ENCODE results near the gene LMNTD1.
"Not testable (repeated sequence)": the region's sequence is repeated elsewhere in the genome, so short reads cannot be mapped to it uniquely, and the experiment has no call there.

The LMNTD1 gene, protein sequence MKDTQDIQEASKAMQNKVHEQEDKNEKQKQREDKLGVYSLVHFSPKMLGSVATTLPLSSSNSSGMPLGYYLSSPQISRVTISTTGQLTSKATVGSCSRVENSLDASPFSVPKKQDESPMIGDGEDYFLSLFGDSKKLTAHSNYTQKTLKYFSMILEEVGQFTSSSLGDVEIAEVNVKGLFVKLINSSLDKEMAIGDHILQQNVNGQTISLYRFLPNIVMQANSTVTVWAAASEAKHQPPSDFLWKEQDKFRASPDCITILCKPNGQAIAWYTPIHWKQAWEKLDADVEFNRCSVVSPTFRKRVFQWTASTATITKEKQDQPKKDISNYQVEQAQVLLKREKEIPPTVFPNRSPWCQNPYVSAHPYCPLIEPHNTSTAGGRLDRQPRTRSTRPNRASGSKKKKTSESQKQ

DNA sequence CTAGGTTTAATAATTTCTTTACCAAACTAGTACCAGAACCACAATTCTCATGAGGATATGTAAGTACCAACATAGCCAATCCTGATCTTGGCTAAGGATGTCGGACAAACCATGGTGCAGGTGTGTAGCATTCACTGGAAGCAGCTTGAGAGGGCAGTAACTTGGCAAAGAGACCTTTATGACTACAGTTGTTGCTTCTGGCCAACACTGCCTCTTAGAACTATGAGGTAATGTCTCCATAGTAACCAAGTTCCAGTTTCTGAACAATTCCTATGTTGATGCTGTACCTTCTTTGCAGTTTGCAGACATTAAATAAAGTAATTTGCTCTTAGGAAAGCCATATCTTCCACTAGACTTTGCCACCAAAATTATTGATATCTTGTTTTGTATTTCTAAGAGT, at the start of gene LMNTD1:
Gene LMNTD1 (minus strand): TSS at position 186 of the 400 bp plus-strand sequence. CDS start 324 bp downstream, outside the sequence.
- no peak for DNase-seq (ENCODE audit: low read depth, low spot score)
- TF ChIP-seq EZH2 (IDR thresholded peaks at IDR 0.05) (no peak), POLR2AphosphoS5 (IDR thresholded peaks at IDR 0.05; ENCODE audit: borderline replicate concordance, low read depth, low read length) (no peak), FOXP2 (optimal IDR thresholded peaks at IDR 0.05; ENCODE audit: control extremely low read depth, extremely low read length, insufficient read depth) (no peak)
- no peak within 1 kb of the TSS for H3K9ac ChIP-seq (ENCODE audit: insufficient read length)
- no peak within 1 kb of the TSS for H3K27ac ChIP-seq
- H3K4me3 ChIP-seq: no peak within 1 kb of the TSS
- no peaks in the 10 kb centered on the region for H3K36me3 ChIP-seq (ENCODE audit: insufficient read depth, low read length)
- no peaks in the 10 kb centered on the region for H3K9me3 ChIP-seq (ENCODE audit: low read depth, low read length)

- no peak overlapping the region for H3K9ac ChIP-seq (ENCODE audit: insufficient read length)
- TF ChIP-seq POLR2AphosphoS5 (IDR thresholded peaks at IDR 0.05; ENCODE audit: borderline replicate concordance, low read depth, low read length) (no peak), FOXP2 (optimal IDR thresholded peaks at IDR 0.05; ENCODE audit: control extremely low read depth, extremely low read length, insufficient read depth) (no peak), EZH2 (IDR thresholded peaks at IDR 0.05) (no peak)
- H3K4me3 ChIP-seq: no peak overlapping the region
Observed at GRCh38 chr12:25598956-25599355, 45.9 kb upstream of the LMNTD1 start.

DNA sequence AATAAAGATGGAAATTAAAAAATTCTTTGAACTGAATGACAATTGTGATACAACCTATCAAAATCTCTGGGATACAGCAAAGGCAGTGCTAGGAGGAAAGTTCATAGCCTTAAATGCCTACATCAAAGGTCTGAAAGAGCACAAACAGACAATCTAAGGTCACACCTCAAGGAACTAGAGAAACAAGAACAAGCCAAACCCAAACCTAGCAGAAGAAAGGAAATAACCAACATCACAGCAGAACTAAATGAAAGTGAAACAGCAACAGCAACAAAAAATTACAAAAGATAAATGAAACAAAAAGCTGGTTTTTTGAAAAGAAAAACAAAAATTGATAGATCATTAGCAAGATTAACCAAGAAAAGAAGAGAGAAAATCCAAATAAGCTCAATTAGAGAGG, 42.4 kb upstream of the LMNTD1 start:
- DNase-seq (ENCODE audit: low read depth, low spot score); H3K4me3 ChIP-seq; H3K27ac ChIP-seq: not testable (repeated sequence)

More at GRCh38 chr12:25598956-25599355, 45.9 kb upstream of the LMNTD1 start:
- no peak overlapping the region for H3K27ac ChIP-seq
- DNase-seq (ENCODE audit: low read depth, low spot score): no peak
- no peaks in the 10 kb centered on the region for H3K9me3 ChIP-seq (ENCODE audit: low read depth, low read length)
- H3K36me3 ChIP-seq (ENCODE audit: insufficient read depth, low read length): no peaks in the 10 kb centered on the region

DNA sequence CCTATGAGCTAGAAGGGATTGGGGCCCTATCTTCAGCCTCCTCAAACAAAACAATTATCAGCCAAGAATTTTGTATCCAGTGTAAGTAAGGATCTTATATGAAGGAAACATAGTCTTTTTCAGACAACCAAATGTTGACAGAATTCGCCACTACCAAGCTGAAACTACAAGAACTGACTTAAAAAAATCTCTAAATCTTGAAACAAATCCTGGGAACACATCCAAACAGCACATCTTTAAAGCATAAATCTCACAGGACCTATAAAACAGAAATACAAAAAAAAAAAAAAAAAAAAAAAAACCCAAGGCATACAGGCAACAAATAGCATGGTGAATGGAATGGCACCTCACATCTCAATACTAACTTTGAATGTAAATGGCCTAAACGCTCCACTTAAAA, 41.3 kb upstream of the LMNTD1 start:
- no peak for DNase-seq (ENCODE audit: low read depth, low spot score)

More for the DNA sequence above, 42.4 kb upstream of the LMNTD1 start:
- not testable (repeated sequence) for H3K9me3 ChIP-seq (ENCODE audit: low read depth, low read length); H3K36me3 ChIP-seq (ENCODE audit: insufficient read depth, low read length); H3K9ac ChIP-seq (ENCODE audit: insufficient read length)

DNA sequence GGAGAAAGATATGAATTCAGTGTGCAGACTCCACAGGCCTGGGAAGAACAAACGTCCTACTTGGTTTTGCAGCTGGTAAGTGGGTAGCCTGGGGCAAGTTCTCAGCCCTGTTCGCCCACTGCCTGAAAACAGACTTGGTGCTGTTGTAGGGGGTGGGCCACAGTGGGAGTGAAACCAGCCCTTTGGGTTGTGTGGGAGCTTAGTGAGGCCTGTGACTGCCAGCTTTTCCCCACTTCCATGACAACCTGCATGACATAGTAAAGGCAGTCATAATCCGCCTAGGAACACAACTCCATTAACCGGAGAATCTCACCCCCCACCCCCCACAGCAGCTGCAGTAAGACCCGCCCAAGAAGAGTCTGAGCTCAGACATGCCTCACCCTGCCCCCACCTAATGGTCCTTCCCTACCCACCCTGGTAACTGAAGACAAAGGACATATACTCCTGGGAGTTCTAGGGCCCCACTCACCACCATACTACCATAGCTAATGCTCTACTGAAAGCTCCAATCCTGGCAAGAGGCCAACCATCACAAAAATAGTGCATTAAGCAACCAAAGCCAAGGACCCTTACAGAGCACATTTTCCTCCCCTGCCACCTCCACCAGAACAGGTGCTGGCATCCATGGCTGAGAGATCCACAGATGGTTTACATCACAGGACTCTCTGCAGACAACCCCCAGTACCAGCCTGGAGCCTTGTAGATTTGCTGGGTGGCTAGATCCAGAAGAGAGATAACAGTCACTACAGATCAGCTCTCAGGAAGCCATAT, 39.8 kb upstream of the LMNTD1 start:
- no peak overlapping the region for H3K4me3 ChIP-seq
- no peaks in the 10 kb centered on the region for H3K36me3 ChIP-seq (ENCODE audit: insufficient read depth, low read length)
- H3K9me3 ChIP-seq (ENCODE audit: low read depth, low read length): no peaks in the 10 kb centered on the region
- H3K27ac ChIP-seq: no peak overlapping the region
- no peak overlapping the region for H3K9ac ChIP-seq (ENCODE audit: insufficient read length)
- DNase-seq (ENCODE audit: low read depth, low spot score): no peak
- no peak for TF ChIP-seq FOXP2 (optimal IDR thresholded peaks at IDR 0.05; ENCODE audit: control extremely low read depth, extremely low read length, insufficient read depth)
- TF ChIP-seq EZH2 (IDR thresholded peaks at IDR 0.05): no peak
- TF ChIP-seq POLR2AphosphoS5 (IDR thresholded peaks at IDR 0.05; ENCODE audit: borderline replicate concordance, low read depth, low read length): no peak

More for the DNA sequence above, 41.3 kb upstream of the LMNTD1 start:
- no peak for TF ChIP-seq EZH2 (IDR thresholded peaks at IDR 0.05)
- Histone ChIP-seq H3K9me3 (ENCODE audit: low read depth, low read length) (no peaks in the 10 kb centered on the region), H3K4me3 (no peak overlapping the region), H3K9ac (ENCODE audit: insufficient read length) (no peak overlapping the region), H3K27ac (no peak overlapping the region), H3K36me3 (ENCODE audit: insufficient read depth, low read length) (no peaks in the 10 kb centered on the region)

GRCh38 chr12:25591144-25591543, 38.1 kb upstream of the LMNTD1 start:
- H3K27ac ChIP-seq: no peak overlapping the region
- H3K9me3 ChIP-seq (ENCODE audit: low read depth, low read length): no peaks in the 10 kb centered on the region
- H3K36me3 ChIP-seq (ENCODE audit: insufficient read depth, low read length): no peaks in the 10 kb centered on the region
- no peak for DNase-seq (ENCODE audit: low read depth, low spot score)
- TF ChIP-seq FOXP2 (optimal IDR thresholded peaks at IDR 0.05; ENCODE audit: control extremely low read depth, extremely low read length, insufficient read depth) (no peak), EZH2 (IDR thresholded peaks at IDR 0.05) (no peak)
- H3K4me3 ChIP-seq: no peak overlapping the region
- no peak overlapping the region for H3K9ac ChIP-seq (ENCODE audit: insufficient read length)

DNA sequence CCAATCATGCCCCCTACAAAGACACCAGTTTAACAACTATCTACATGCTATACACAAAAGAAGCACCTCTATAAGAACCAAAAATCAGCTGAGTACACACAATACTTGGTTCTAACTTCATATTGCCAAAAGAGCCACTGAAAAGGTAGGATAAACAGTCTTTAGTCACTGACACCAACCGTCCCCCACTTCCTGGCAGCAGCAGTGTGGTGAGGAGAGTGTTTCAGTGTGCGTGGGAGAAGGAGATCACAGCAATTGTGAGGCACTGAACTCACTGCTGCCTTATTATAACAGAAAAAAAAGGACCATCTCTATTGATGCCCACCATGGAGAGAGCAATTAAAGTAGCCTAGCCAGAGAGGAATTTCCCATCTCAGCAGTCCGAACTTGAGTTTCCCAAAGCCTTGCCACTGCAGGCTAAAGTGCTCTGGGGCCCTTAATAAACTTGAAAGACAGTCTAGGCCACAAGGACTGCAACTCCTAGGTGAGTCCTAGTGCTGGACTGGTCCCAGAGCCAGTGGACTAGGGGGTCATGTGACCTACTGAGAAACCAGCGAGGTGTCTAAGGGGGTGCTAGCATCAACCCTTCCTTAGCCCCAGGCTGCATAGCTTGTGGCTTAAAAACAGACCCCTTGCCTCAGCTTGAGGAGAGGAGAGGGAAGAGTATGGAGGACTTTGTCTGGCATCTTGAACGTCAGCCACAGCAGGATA, 37.1 kb upstream of the LMNTD1 start:
- Histone ChIP-seq H3K27ac (no peak overlapping the region), H3K36me3 (ENCODE audit: insufficient read depth, low read length) (no peaks in the 10 kb centered on the region), H3K4me3 (no peak overlapping the region), H3K9ac (ENCODE audit: insufficient read length) (no peak overlapping the region), H3K9me3 (ENCODE audit: low read depth, low read length) (no peaks in the 10 kb centered on the region)
- no peak for DNase-seq (ENCODE audit: low read depth, low spot score)
- no peak for TF ChIP-seq POLR2AphosphoS5 (IDR thresholded peaks at IDR 0.05; ENCODE audit: borderline replicate concordance, low read depth, low read length)
- TF ChIP-seq EZH2 (IDR thresholded peaks at IDR 0.05): no peak
- TF ChIP-seq FOXP2 (optimal IDR thresholded peaks at IDR 0.05; ENCODE audit: control extremely low read depth, extremely low read length, insufficient read depth): no peak

DNA sequence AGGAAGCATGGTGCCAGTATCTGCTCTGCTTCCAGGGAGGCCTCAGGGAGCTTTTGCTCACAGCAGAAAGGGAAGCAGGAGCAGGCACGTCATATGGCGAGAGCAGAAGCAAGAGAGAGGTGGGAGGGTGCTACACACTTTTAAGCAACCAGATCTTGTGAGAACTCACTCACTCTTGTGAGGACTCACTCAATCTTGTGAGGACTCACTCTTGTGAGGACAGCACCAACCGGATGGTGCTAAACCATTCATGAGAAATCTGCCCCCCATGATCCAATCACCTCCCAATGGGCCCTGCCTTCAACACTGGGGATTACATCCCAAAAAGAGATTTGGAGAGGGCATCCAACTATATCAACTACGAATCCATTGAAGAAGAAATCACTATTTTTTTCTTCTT, 34.3 kb upstream of the LMNTD1 start:
- H3K9me3 ChIP-seq (ENCODE audit: low read depth, low read length): no peaks in the 10 kb centered on the region
- no peak overlapping the region for H3K9ac ChIP-seq (ENCODE audit: insufficient read length)
- DNase-seq (ENCODE audit: low read depth, low spot score): no peak
- no peak for TF ChIP-seq POLR2AphosphoS5 (IDR thresholded peaks at IDR 0.05; ENCODE audit: borderline replicate concordance, low read depth, low read length)
- no peak for TF ChIP-seq FOXP2 (optimal IDR thresholded peaks at IDR 0.05; ENCODE audit: control extremely low read depth, extremely low read length, insufficient read depth)
- no peak overlapping the region for H3K27ac ChIP-seq
- no peak overlapping the region for H3K4me3 ChIP-seq
- H3K36me3 ChIP-seq (ENCODE audit: insufficient read depth, low read length): no peaks in the 10 kb centered on the region

All from SK-N-MC (cell line).